Daoy (cell line): ENCODE data around the gene GRB10. TPM values are rescaled to one million over a fixed set of nuclear protein-coding genes. Genes with fewer than 3 reads are reported as not detected.
"Not testable (repeated sequence)": the region's sequence is repeated elsewhere in the genome, so short reads cannot be mapped to it uniquely, and the experiment has no call there.

Experiments used
- DNase-seq: peaks from one replicate; pipeline ENCODE4 v3.0.0-alpha.2; 2015; ENCODE audit warnings: low read depth
- total RNA-seq: library from RNA; depleted of rRNA; stranded (reverse); fragments of >200 nt; shearing (Covaris generic); gene quantifications from 2 replicates; pipeline ENCODE4 v1.2.3, GENCODE V29; 2014

The GRB10 gene
- total RNA-seq, 1 experiment from 2014 or later, result 66.3 TPM

DNA sequence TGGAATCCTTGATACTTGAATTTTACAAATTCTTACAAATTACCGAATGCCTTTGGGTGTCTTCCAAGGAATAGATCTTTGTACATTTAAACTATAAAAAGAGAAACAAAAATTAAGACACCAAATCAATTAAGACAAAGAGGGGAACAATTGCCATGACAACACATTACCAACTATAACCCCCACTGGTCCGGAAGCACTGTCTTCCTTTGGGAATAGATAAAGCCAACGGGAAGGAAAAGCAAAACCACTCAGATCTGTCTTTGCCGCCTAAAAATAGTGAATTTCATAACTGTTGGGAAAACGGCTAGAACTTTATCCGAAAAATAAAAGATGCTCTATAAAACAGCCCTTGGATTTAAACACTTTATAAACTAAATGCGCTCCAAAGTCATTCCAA lies 37.4 kb downstream of the GRB10 start:
- no peak for DNase-seq

DNA sequence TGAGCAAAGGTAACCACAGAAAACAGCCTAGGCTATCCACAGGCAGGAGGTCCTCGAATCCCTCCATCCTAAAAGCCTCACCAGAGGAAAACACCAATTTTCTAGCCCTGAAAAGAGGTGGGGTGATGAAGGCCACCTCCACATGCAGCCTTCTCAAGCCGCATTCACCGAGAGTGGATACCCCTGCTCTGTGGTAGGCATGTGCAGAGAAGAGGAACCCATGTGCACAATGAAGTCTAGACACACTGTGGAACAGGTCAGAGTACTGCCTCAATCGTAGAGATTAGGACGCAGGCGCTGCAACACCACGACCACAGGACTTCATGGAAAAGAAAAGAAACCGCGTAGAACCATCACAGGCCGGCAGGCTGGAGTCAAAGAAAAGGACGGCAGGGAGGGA lies 38.8 kb downstream of the GRB10 start:
- no peak for DNase-seq

DNA sequence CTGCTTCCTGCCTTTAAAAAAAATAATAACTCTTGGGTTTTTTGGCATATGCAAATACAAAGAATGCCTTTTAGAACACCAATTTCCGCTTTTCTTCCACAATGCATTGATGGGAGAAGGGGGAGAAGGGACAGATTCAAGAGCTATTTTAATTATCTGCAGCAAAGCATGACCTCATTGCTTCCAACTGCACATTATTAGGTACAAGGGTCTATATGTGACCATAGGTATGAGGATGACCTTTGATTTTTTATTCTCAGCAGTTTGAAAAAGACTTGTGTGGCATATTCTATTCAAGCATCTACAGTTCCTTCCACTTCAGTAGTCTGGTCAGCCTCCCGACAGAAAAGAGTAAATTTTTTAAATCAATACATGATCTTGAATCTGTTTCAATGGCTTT lies 39.7 kb downstream of the GRB10 start:
- no peak for DNase-seq

DNA sequence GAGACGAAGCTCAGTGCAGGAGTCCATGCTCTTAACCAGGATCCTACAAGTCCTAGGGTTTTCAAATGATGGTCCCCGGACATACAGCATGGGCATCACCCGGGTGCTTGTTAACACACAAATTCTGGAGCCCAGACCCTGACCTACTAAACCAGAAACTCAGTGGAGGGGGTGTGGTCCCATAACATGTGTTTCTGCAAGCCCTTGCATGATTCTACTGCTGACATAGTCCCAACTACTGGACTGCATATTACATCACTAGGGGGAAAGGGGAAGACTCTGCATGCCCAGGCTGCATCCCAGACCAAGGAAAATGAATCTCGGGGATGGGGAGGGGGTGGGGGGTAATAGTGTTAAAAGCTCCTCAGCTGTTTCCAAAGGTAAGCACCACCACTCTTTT lies 40.3 kb downstream of the GRB10 start:
- DNase-seq, result no peak

DNA sequence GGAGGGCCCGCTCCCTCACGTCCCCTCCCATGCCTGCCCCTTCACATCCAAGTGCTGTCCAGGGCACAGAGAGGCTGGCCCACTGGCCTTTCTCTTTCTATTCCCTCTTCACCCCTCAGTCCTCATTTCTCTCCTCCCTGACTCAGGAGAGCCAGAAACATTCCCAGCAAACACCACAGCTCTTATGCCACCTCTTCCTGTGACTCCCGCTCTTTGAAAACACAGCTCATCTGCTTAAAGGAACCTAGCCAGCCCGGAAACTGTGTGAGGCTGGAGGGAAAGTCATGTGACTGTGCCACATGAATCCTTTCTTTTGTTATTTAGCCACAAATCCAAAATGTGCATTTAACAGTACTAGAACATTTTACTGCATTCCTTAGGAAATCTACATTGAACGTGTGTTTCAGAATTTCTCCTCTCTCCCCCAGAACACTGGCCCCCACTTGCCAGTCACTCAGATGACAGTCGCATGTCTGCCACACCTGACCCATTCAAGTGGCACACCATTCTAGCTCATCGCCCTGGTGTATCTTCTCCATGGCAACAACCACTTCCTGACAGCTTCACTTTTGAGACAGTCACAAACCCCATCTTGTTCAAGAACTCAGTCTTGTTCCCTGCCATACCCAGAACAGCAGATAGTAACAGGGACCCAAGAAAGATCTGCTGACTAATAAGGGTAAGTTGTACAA lies 42.8 kb downstream of the GRB10 start:
- DNase-seq, result peak; percentile 50

DNA sequence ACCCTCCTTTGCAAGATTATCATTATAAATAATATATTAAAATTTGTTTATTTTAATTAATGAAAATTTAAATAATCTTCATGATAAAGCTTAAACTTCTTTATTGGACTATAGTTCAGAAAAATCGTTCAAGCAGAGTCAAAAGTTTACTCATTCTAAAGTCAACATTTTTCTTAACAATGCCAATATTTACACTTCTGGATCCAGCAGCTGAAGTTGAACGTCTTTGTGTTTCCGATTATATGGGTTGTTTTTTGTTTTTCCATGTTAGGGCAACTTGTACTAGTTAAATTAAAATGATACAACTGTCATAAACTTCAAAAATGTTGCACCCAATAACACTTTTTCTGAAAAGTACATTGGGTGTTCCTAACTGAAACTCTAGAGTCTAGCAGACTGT lies 43.8 kb downstream of the GRB10 start:
- DNase-seq, result no peak

DNA sequence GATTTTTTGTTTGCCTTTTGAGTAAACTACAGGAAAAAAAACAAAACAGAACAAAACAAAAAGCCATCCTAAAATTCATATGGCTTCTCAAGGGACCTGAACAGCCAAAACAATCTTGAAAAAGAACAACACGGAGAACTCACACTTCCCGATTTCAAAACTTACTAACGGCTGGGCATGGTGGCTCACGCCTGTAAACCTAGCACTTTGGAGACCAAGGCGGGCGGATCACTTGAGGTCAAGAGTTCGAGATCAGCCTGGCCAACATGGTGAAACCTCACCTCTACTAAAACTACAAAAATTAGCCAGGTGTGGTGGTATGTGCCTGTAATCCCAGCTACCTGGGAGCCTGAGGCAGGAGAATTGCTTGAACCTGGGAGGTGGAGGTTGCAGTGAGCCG lies 46.9 kb downstream of the GRB10 start:
- DNase-seq, result not testable (repeated sequence)

DNA sequence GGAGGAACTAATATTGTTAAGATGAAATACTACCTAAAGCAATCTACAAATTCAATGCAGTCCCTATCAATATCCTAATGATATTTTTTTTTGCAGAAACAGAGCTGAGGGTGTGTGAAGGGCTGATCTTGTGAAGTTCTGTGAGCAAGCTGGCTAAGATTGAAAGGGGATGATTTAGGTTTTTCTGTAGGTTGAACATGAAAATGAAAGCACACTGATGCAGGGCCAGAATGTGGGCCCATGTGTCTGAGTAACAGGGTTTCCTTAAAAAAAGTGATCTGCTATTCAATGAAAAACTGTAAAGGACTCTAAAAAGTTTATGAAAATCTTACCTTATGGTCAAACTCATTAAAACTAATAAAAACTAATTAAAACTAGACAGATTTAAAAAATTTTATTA lies 47.4 kb downstream of the GRB10 start:
- no peak for DNase-seq

DNA sequence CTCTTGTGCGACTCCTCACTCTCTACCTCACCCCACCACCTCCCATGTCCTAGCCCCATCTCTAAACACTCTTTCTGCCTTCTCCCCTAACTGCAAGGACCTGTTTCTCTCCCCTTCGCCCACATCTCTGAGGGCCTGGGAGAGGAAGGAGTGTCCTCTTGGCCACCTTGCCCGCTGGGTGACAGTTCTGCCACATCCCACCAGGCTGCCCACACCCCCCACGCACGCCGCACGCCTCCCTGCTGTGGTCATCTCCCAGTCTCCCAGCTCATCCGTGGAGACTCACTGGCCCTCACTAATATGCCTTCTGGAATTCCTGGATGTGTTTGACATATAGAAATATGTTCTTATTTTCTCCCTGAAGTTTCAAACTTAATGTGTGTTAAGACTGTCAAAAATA lies 48.5 kb downstream of the GRB10 start:
- no peak for DNase-seq

DNA sequence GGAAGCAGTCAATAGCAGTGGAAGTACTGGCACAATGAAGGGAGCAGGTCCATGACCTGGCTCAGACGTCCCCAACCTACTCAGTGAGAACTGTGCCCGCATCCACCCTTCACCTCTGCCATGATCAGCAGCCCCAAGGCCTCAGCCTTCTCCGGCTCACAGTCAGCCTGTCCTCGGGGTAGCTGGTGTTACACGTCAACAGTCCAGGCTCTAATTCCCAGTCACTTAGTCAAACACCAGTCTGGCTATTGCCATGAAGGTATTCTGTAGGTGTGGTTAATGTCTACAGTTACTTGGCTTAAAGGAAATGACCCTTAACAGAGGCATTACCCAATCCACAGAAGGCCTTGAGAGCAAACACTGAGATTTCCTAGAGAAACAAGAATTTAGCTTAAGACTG lies 49.1 kb downstream of the GRB10 start:
- DNase-seq, result peak; percentile 54

DNA sequence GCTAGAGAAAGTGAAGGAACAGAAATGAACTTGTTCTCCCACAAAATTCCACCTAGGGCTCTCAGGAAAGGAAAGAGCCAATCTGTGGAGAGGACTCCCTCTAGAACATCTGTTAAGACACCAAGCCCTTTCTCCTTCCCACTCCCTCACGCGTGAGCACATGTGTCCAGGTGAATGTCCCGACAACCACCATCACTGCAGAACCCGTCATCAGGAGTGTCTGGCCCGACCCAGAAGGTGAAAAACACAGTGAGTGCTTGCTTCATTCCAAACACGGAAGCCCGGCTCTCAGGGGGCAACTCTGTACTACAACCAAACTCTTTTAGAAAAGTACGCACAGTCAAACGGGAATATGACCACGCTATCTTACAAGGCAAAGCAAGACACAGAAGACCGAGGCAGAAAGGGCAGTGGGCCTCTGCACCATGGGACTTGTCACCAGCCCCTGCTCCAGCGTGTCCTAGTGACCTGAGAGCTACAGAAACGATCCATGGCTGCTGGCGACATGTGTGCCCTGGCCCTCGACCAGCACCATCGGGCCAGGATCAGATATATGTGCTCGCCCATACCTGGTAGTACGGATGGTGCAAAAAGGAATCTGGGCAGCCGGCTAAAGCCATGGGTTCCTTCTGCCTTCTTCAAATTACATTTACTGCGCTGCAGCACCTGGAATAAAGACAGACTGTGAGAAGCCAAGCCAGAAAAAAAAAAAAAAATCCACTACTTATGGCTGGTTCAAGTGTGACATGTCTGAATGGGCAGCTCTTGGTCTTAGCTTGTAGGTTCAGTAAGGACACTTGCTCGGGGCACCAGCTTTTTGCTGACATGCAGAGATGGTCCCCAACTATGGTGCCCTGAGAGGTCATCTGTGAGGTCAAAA lies 50.8 kb downstream of the GRB10 start:
- DNase-seq, result no peak

DNA sequence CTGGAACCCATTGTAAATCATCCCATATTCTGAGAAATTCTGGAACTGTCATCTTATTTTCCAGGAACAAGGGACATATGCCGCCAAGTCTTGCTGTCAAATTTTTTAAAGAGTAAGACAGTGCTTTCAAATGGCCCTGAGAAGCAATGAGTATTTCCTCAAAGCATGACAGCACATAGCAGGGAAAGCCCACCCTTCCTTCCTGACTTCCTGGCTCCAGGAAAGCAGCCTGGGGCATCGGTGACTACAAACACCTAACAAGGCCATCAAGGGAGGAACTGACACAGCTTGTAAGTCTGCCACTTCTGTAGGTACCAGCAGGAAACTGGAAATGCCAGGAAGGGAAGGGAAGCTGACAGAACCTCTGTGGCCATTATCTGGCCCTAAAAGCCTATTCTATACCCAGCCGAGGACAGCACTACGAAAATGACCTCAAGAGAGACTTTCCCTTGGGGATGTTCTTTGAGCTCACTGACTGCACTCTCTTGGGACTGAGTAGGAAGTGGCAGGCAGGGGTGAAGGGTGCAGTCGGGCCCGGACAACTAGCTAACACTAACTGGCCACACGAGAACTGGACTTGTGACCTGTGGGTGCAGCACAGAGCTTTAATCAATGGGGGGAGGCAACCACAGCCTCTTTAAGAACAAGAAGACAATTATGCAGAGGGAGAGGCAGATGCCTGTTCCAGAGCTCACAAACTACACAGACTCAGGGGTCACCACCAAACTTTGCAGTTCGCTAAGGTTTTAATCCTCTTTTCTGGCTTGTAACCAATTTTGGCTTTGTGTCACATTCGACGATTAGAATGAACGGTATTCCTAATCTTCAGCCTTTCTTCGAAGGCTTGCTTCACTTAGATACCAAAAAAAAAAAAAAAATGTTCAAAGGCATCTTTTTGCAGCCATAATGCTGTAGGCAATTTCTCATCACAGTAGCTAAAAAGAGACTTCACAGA lies 52.0 kb downstream of the GRB10 start:
- peak; percentile 44 for DNase-seq

DNA sequence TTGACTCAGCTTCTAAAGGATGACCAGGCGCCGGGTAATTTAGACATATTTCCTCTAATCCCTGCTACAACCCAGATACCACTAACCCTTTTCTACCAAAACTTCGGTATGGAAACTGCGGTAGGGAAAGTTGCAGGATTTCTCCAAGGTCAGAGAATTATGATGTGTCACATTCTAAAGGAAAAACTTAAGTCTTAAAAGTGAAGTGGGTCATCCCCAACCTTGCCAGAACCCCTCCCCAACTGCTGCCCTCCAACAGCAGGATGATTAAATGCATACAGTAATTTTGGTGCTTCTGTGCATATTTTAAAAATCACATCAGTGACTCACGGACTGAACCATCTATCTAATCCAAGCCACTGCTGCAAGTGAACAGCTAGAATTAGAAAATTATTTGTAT lies 52.7 kb downstream of the GRB10 start:
- no peak for DNase-seq

DNA sequence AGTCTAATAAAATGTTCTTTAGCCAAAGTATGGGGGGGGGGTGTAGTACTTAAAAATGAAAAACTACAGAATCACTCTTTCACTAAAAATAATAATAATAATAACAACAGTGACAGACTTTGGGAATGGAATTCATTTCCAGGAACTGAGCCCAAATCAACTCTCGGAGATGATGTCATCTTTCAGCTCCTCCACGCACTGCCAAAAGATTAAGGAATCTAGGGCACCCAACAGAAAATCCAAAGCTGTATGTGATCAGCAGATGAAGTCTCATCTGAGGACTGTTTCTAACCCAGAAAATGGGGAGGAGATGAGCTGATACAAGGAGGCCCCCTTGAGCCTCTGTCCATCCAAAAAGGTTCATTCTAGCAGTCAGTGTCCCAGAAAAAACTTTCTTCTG lies 54.5 kb downstream of the GRB10 start:
- DNase-seq, result no peak

DNA sequence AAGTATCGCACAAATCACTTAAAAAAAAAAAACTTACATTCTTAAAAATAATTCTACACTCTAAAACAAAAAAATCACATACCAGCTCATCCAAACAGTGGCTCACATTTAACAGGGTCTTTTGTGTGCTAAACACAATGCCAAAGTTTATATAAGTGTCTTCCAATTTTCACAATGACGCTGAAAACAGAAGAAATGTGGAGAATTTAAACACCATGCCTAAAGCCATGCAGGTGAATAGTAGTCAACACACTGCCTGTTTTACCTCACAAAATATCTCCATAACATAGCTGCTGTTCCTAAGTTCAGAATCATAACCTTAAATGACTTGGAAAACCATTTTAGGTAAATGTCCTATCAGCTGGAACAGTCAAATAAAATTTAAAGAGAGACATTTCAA lies 55.0 kb downstream of the GRB10 start:
- DNase-seq, result no peak

DNA sequence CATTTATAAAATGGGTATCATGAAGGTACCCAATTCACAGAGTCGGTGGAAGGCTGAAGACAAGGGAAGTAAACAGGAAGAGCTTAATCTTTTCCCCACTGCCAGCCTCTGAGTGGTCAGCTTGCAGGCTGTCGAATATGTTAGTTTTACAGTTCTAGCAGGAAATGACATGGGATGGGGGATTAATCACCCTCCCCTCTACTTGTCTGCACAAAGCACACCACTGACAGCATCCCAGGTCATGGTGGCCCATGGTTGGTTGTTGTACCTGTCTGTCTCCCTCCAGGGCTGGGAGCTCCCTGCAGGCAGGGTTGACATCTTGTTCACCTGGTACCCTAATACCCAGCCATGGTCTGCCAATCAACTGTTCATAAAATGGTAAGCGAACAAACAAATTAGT lies 55.6 kb downstream of the GRB10 start:
- peak; percentile 50 for DNase-seq

DNA sequence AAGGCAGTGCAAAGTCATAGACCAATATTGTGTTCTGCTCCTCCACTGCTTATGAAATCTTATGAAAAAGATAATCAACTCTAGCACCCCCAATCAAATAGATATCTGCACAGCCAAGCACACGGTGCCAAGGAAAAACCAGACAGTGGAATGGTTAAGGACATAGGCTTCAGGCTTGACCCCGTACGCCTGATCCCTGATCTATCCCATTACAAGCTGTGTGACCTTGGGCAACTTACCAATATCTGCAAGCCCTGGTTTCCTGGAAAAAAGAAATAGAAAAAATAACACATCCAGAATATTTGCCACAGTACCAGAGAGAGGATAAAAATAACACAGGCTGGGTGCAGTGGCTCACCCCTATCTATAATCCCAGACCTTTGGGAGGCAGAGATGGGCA lies 56.9 kb downstream of the GRB10 start:
- DNase-seq, result no peak

DNA sequence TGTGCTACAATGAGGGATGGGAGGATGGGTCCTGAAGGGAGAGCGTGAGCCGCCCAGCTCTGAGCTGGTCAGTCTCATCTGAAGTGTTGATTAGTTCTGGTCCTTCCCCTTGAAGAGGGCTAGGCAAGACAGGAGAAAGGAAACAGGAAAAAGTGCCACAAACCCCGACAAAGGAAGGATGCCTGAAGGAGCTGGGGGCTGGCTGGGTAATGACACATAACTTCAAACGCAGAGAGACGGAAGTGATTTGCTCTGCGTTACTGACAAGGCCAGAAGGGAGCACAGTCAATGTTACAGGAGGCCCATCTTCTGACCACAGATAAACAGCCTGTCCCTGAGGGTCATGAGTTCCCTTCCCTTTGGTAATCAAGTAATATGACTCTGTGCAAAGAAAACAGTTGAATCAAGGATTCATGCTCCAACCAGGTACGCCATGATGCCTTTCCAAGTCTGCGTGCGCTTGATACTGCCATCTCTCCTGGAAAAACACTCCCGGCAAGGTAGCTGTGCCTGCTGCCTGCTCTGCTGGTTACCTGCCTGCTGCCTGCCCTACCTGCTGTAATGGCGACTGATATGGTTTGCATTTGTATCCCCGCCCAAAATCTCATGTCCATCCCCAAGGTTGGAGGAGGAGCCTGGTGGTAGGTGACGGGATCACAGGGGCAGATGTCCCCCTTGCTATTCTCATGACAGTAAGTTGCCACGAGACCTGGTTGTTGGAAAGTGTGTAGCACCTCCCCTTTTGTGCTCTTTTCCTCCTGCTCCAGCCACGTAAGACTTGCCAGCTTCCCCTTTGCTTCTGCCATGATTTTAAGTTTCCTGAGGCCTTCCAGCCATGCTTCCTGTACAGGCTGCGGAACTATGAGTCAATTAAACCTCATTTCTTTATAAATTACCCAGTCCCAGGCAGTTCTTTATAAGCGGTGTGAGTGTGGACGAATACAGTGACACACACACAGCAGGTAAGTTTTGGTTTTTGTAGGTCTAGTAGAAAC lies 57.9 kb downstream of the GRB10 start:
- no peak for DNase-seq

DNA sequence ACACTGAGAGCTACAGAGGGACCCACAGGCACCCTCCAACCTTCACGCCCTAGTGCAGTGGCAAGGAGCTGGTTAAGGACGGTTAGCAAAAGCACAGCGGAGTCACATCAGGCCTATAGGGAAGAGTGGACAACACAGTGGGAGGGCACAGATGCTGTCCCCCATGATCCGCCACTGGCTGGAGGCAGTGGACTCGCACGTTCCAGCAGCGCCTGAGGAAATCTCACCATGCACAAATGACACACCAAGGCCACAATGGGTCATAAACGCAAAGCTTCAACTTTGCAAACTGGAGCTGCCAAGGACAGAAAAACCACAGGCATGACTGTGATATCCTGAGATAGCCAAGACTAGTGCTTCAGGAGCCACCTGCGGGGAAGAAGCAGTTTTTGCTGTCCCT lies 58.8 kb downstream of the GRB10 start:
- DNase-seq, result no peak

DNA sequence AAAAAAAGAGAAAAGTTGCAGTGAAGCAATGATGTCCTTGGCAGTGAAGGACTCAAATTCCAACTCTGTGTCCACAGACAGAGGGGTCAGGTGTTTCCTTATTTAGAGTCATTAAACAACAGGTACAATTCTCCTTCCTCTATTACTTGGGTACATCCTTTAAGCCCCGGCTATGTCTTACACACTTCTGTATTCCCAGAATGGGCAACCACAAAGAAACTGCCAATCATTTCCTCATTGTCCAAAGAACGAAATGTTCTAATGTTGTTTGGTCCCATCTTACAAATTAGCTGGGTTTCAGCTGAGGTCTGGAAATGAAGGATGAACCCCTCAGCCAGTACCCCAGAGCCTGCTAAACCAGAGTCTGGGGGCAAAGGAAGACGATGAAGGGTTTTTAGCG lies 59.5 kb downstream of the GRB10 start:
- no peak for DNase-seq

DNA sequence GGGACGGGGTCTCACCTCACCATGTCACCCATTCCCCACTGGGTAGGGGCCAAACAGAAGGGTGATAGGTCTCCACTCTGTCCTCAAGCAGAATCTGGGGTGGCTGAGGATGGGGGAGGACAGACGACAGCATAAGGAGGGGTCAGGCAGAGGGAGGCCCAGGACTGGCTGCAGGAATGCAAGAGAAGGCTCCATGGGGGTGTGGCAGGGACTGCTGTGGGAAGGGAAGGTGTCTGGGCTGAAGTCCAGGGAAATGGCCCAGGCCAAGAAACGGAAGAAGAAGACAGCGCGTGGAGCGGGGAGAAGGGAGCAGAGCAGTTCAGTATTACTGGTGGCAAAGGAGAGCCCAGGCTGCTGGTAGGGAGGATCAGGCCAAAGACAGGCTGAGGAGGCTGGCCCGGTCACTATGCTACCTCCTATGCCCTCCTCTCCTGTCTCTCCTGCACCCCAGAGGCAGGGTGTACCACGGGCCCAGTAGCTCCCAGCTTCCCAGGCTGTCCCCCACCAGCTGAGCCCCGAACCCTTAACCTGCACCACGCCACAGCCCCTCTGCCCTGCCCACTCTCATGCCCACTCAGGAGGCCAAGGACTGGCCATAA lies 60.9 kb downstream of the GRB10 start:
- DNase-seq, result no peak
